Measurements from ENCODE around the gene ITGAV.

ITGAV gene

DNA sequence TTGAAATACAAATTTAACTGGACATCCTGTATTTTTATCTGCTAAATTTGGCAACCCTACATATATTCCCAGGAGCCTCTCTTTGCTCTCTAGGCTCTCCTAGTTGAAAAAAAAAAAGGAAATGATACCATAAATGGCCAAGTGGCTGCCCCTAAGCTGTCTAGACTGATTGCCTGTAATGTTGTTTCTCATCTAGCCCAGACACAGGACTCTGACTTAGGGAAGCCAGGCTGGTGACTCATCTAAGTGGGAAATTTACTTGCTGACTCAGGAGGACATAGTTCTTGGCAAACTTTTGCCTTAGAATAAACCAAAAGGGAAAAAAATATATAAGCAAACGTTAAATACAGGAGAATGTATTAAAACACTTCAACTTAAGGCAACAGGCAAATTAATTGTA lies 14.6 kb upstream of the ITGAV start:
- DNase-seq: peak in 1 of 14 donors; percentile 18

DNA sequence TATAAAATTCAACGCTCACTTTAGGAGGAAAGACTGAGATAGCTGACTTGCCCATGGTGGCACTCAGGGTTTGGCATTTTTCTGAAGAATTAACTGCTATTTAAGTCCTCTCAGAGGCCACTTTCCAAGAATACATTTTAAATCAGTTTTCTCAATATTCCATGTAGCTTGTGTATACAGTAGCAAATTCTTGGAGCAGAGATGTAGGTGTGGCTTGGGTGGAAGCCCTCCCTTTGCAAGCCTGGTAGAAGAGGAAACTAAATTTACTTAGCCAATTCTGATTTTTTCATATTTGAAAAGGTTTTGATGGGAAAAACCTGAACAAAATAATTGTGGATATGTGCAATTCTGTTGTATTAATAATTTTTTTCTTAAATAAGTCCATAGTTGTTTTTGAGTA lies 14.0 kb upstream of the ITGAV start:
- no peak for DNase-seq

GRCh38 chr2:186576614-186577013 lies 13.2 kb upstream of the ITGAV start:
- peak in 2 of 14 donors; percentile 25 to 41 for DNase-seq

- DNase-seq: no peak
These were observed 7.2 kb upstream of the ITGAV start for GRCh38 chr2:186582698-186583097.

DNA sequence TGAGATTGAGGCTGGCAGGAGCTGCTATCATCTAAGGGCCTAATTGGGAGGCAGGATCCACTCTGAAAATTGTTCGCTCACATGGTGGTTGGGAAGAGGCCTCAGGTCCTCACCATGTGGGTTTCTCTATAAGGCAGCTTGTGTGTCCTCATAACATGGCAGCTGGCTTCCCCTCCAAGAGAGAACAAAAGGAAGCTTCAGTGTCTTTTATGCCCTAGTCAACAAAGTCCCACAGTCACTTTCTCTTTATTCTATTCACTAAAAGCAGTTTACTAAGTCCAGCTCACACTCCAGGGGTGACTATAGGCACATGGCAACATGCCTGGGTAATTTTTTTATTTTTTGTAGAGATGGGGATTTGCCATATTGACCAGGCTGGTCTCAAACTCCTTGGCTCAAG lies 5.8 kb upstream of the ITGAV start:
- DNase-seq: no peak

DNA sequence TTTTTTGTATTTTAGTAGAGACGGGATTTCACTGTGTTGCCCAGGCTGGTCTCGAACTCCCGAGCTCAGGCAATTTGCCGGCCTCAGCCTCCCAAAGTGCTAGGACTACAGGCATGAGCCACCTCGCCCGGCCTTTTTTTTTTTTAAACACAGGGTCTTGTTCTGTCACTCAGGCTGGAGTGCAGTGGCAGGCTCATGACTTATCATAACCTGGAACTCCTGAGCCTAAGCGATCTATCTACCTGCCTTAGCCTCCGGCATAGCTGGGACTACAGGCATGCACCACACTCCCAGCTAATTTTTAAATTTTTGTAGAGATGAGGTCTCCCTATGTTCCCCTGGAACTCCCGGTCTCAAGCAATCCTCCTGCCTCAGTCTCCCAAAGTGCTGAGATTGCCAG lies 1.4 kb upstream of the ITGAV start:
- no peak for DNase-seq

- DNase-seq: peak in 1 of 14 donors; percentile 38
These were observed 780 bp upstream of the ITGAV start for GRCh38 chr2:186588940-186589611.

GRCh38 chr2:186590350-186590758 lies 498 bp downstream of the ITGAV start:
- peak in 6 of 14 donors; percentile 66 to 80 (median 76) for DNase-seq

DNA sequence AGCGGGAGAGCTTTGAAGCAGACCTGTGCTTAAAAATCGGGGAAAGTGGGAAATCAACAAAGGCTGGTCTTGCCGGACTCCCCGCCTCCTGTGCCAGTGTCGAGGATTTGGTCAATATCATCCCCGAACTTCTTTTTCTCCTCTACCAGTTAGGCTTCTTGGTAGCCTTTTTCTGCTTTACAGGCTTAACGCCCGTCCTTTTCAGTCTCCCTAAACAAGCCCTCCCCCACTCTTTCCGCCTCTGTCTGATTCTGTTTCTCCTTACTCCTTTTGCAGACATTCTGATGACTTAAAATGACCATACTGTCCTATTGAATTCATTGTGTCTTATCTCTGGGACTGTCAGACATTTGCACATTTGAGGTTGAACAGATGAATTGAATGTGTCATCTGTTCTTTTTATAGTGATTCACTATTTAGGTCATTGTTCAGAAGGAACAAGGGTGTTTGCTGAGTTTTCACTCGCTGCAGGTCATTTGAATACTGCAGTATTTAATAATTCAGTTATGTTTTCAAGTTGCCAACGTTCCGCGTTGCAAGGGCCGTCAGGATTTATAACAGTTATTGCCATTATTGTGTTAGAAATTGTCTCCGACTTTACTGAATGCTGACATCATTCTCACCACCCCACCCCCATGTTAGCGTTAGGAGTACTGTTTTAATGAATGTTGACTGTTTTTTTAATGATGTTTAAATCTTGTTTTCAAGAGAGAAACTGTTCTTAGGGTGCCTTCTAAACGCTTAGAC lies 1.1 kb downstream of the ITGAV start:
- DNase-seq: peak in 9 of 14 donors; percentile 51 to 80 (median 66)

DNA sequence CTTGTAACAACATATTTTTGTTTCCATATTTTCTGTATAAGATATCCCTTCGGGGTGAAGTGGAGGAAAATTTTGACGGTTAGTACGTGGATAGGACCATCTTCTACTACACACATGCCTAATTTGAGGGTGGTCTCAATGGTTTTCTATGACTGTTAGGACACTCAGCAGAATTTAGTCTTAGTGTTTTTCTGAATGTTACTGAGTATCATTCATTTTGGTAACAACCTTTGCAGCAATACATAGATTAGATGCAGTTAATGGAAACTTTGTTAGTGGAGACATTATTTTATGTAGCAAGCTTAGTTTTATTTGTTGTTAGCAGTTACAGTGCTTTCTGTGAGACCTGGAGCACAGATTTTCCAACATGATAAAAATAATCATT lies 1.6 kb downstream of the ITGAV start:
- peak in 1 of 14 donors; percentile 45 for DNase-seq

- no peak for DNase-seq
These were observed 2.5 kb downstream of the ITGAV start for GRCh38 chr2:186592137-186592875.

- DNase-seq: no peak
These were observed 3.7 kb downstream of the ITGAV start for GRCh38 chr2:186593523-186593922.

- DNase-seq: no peak
These were observed 4.3 kb downstream of the ITGAV start for GRCh38 chr2:186594001-186594722.

DNA sequence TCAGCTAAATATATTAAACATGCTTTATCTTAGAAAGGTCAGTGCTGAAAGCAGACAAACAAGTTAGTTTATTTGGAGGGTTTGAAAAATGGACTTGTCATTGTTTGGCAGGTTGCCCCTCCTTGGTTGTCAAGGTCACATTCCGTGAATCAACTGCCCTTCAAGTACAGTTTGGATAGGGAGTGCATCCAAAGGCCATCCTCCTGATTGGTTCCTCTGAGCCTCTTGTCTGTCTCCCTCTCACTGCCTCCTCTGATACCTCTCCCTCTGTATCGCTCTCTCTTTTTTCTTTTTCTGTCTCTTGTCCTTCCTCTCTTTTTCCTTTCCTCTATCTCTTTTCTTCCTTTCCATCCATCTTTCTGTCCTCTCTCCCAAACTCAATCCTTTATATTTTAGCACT lies 5.4 kb downstream of the ITGAV start:
- peak in 2 of 14 donors; percentile 15 to 31 for DNase-seq

DNA sequence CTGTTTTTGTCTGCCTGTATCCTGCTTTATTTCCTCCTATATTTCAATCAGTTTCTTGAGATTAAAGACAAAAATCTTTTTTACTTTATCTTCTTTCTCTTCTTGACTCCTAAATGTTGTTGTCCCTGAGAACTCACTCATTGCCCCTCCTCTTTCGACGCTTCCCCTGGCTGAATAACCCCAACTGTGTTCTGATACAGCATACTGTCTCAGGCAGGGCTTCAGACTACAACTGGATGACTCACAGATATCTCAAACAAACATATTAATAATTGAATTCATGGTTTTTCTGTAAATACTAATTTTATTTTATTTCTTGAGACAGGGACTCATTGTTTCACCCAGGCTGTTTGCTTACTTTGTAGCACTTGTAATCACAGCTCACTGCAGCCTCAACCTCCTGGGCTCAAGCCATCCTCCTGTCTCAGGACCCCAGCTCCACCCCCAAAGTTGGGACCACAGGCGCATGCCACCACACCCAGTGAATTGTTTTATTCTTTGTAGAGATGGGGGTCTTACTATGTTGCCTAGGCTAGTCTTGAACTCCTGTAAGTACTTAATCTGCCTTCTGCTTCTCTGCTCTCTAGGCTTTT lies 9.4 kb downstream of the ITGAV start:
- DNase-seq: no peak

- DNase-seq: no peak
These were observed 13.4 kb downstream of the ITGAV start for GRCh38 chr2:186603286-186603685.

GRCh38 chr2:186605041-186605440 lies 15.2 kb downstream of the ITGAV start:
- DNase-seq: peak in 1 of 14 donors; percentile 55

DNA sequence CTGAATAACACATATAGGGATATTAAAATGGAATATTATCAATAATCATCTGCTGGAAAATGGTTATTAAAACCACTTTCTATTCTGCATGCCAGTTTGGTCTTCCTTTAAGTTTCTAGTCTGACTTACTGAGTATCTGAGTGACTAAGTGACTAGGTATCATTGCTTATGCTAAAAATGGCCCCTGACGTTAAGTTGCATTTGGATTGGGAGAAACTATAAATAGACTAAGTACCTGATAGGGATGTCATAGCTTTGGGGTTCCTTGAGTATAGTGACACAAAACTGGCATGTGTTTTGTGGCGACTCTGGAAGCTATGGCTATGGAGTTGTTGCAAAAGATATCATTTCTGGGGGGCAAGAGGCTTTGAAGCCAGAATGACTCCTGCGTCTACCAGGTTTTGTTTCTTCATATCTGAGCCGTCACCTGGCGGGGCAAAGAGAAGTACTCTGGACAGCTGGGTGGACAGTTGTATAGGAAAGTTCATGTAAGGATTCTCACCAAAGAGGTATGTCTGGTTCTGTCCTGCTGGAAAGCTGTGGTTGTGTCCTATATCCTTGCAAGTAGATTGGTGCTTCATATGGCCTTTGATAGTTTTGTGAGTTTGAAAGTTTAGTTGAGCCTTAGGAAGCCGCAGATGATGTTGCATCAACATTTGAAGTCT lies 17.9 kb downstream of the ITGAV start:
- DNase-seq: no peak

- DNase-seq: no peak
These were observed 20.9 kb downstream of the ITGAV start for GRCh38 chr2:186610785-186611184.

GRCh38 chr2:186611526-186611925 lies 21.7 kb downstream of the ITGAV start:
- no peak for DNase-seq

- no peak for DNase-seq
These were observed 22.2 kb downstream of the ITGAV start for GRCh38 chr2:186612026-186612425.

Measured in C1 segment of cervical spinal cord (tissue), 14 donors.